K562 (cell line): Measurements from ENCODE around the gene IMPDH2. TPM values are rescaled to one million over a fixed set of nuclear protein-coding genes. Genes with fewer than 3 reads are reported as not detected.

Experiments used
- ATF6 ChIP-seq: sonication (generic); formaldehyde crosslinking; IDR thresholded peaks from 2 replicates; pipeline ENCODE4 v1.4.0; 2020; ENCODE audit warnings: mild to moderate bottlenecking, missing genetic modification reagents
- ATF7 ChIP-seq: fragments of 450-650 bp; IDR thresholded peaks from 2 replicates; pipeline ENCODE4 v1.7.1; 2014; ENCODE audit warnings: mild to moderate bottlenecking, moderate library complexity
- ETV5 ChIP-seq: sonication (generic); formaldehyde crosslinking; IDR thresholded peaks from 2 replicates; pipeline ENCODE4 v1.4.0; 2020; ENCODE audit warnings: low read depth, mild to moderate bottlenecking, missing genetic modification reagents
- ID3 ChIP-seq, 2 experiments: fragments of 250-450 bp in 1 of 2; fragments of 450-650 bp in 1 of 2; sonication (Bioruptor Pico) in 1 of 2; IDR thresholded peaks; 2 replicates each; pipeline versions ENCODE4 v1.6.1 to v1.8.0; 2016 to 2021; ENCODE audit warnings: mild to moderate bottlenecking in 2 of 2, moderate library complexity in 2 of 2, missing compliant biosample characterization in 1 of 2, missing genetic modification characterization in 1 of 2
- NR2C2 ChIP-seq, 2 experiments: fragments of 200-800 bp in 1 of 2; sonication (Bioruptor generic) in 1 of 2; sonication (generic) in 1 of 2; formaldehyde crosslinking in 1 of 2; IDR thresholded peaks; 2 replicates each; pipeline versions ENCODE4 v1.6.1 to v1.8.0; 2016 to 2022; ENCODE audit warnings: mild to moderate bottlenecking in 1 of 2, missing compliant biosample characterization in 1 of 2, missing genetic modification characterization in 1 of 2, missing genetic modification reagents in 1 of 2
- NUFIP1 ChIP-seq: fragments of 450-650 bp; IDR thresholded peaks from 2 replicates; pipeline ENCODE4 v1.6.1; 2018; ENCODE audit not compliant: partially characterized antibody
- POLR2A ChIP-seq: fragments of 450-650 bp; conservative IDR thresholded peaks from 2 replicates; pipeline ENCODE4 v1.6.1; 2016
- PRDM10 ChIP-seq: fragments of 450-650 bp; IDR thresholded peaks from 2 replicates; pipeline ENCODE4 v1.6.1; 2018; ENCODE audit not compliant: partially characterized antibody
- RBM39 ChIP-seq: fragments of 200-400 bp; formaldehyde crosslinking; optimal IDR thresholded peaks from 2 replicates; pipeline ENCODE3; 2018; ENCODE audit warnings: low read depth, low read length
- SRF ChIP-seq, 2 experiments: fragments of 250-450, 450-650 bp in 1 of 2; sonication (Bioruptor Pico) in 1 of 2; sonication (generic) in 1 of 2; formaldehyde crosslinking; IDR thresholded peaks; 2 replicates each; pipeline versions ENCODE4 v1.5.0 to v1.5.1; 2020 to 2022; ENCODE audit warnings: mild to moderate bottlenecking in 1 of 2, missing genetic modification reagents in 1 of 2
- SUPT5H ChIP-seq: fragments of 450-650 bp; IDR thresholded peaks from 2 replicates; pipeline ENCODE4 v1.6.1; 2016
- TARDBP ChIP-seq: fragments of 450-650 bp; IDR thresholded peaks from 2 replicates; pipeline ENCODE4 v1.6.1; 2016
- ZFX ChIP-seq: sonication (generic); formaldehyde crosslinking; IDR thresholded peaks from 2 replicates; pipeline ENCODE4 v1.8.0; 2022; ENCODE audit warnings: mild to moderate bottlenecking, missing genetic modification reagents, moderate library complexity
- ZNF184 ChIP-seq: sonication (generic); formaldehyde crosslinking; IDR thresholded peaks from 2 replicates; pipeline ENCODE4 v1.5.0; 2020; ENCODE audit warnings: missing genetic modification reagents
- ZNF512 ChIP-seq: IDR thresholded peaks from 2 replicates; pipeline ENCODE4 v1.6.1; 2016; ENCODE audit warnings: missing genetic modification characterization, missing compliant biosample characterization
- ZNF655 ChIP-seq: fragments of 250-450 bp; sonication (Bioruptor Pico); IDR thresholded peaks from 2 replicates; pipeline ENCODE4 v1.5.0; 2021
- ZNF766 ChIP-seq: fragments of 200-800 bp; sonication (Bioruptor generic); conservative IDR thresholded peaks from 2 replicates; pipeline ENCODE4 v1.6.1; 2016; ENCODE audit warnings: missing genetic modification characterization, missing compliant biosample characterization
- polyA plus RNA-seq, 8 experiments: library from polyadenylated mRNA; depleted of rRNA in 4 of 8; stranded (reverse) in 5 of 8; unstranded in 3 of 8; fragments of >200 nt; fragmentation: Nextera tagmentation in 2 of 8; fragmentation: Illumina TruSeq in 1 of 8; extraction: Ambion mirVana in 2 of 8; extraction: Trizol in 1 of 8; gene quantifications; 2 replicates each; pipeline versions ENCODE4 v1.2.1 to v1.2.3, GENCODE V29; 2011 to 2014; ENCODE audit warnings: inconsistent platforms in 1 of 8, missing spikeins in 1 of 8
- total RNA-seq, 7 experiments: library from RNA; depleted of rRNA in 6 of 7; stranded (reverse); fragments of >200 nt in 6 of 7; fragmentation: Illumina TruSeq in 2 of 7; extraction: Trizol in 2 of 7; gene quantifications; 2 replicates each; pipeline versions ENCODE4 v1.2.1 to v1.2.3, GENCODE V29; 2011 to 2021; ENCODE audit warnings: low replicate concordance in 1 of 7

IMPDH2 gene
- total and polyA plus RNA-seq, 9 of the 15 experiments (the other 6 are each of a cell fraction or from before 2014, with no cell fraction given), result 318 to 507 (median 366) TPM

- no peak for TF ChIP-seq ZNF512 (tag)
- TF ChIP-seq NUFIP1, result no peak
- TF ChIP-seq ZNF184, result no peak
- TF ChIP-seq ID3 (CRISPR knock-in tag; IDR thresholded peaks at IDR 0.05), result no peak
- peak; percentile 62 for TF ChIP-seq ID3 (tag; IDR thresholded peaks at IDR 0.05)
- peak; percentile 91 for TF ChIP-seq ZFX (CRISPR knock-in tag)
- peak; percentile 97 for TF ChIP-seq ATF7
- TF ChIP-seq SRF (CRISPR knock-in tag; IDR thresholded peaks at IDR 0.05), result peak in 1 of 2 experiments; percentile 35; a peak in 1 of 4 replicates
- peak; percentile 98 for TF ChIP-seq SUPT5H
- no peak for TF ChIP-seq ZNF655 (CRISPR knock-in tag)
- TF ChIP-seq TARDBP, result no peak
- TF ChIP-seq POLR2A, result peak; percentile 98
- TF ChIP-seq NR2C2 (CRISPR knock-in tag; IDR thresholded peaks at IDR 0.05), result 0 out of 2 replicates have a peak, but pooled peaks have one; percentile 31
- TF ChIP-seq NR2C2 (tag; IDR thresholded peaks at IDR 0.05), result peak; percentile 30; the same call in 1 of the 2 replicates
- TF ChIP-seq ETV5 (CRISPR knock-in tag), result 0 out of 2 replicates have a peak, but pooled peaks have one; percentile 33
- TF ChIP-seq ATF6 (CRISPR knock-in tag), result no peak; the same call in 1 of the 2 replicates
- no peak for TF ChIP-seq ZNF766 (CRISPR knock-in tag)
- TF ChIP-seq RBM39, result peak; percentile 42
- TF ChIP-seq PRDM10, result peak; percentile 9
Measured at GRCh38 chr3:49028673-49029562, at the start of gene IMPDH2 (continued).
